Osteocyte (in vitro differentiated cells): ENCODE data around the gene GOLGA1. TPM values are rescaled to one million over a fixed set of nuclear protein-coding genes. Genes with fewer than 3 reads are reported as not detected.

Experiments
- DNase-seq: peaks from one replicate; pipeline ENCODE4 v3.0.0; 2021; ENCODE audit warnings: mixed read lengths; ENCODE audit not compliant: unreplicated experiment; ENCODE audit errors: extremely low spot score
- H3K27ac Mint-ChIP-seq: one replicate; pipeline ENCODE4 v1.8.0; 2021; ENCODE audit warnings: mild to moderate bottlenecking, mixed read lengths; ENCODE audit not compliant: unreplicated experiment
- H3K27me3 Mint-ChIP-seq: one replicate; pipeline ENCODE4 v1.8.0; 2021; ENCODE audit warnings: mixed read lengths; ENCODE audit not compliant: unreplicated experiment
- H3K36me3 Mint-ChIP-seq: one replicate; pipeline ENCODE4 v1.8.0; 2021; ENCODE audit warnings: mixed read lengths; ENCODE audit not compliant: unreplicated experiment
- H3K4me1 Mint-ChIP-seq: one replicate; pipeline ENCODE4 v1.8.0; 2021; ENCODE audit warnings: mixed read lengths; ENCODE audit not compliant: unreplicated experiment
- H3K4me3 Mint-ChIP-seq: one replicate; pipeline ENCODE4 v1.8.0; 2021; ENCODE audit warnings: mild to moderate bottlenecking, moderate library complexity, mixed read lengths; ENCODE audit not compliant: unreplicated experiment
- H3K9me3 Mint-ChIP-seq: one replicate; pipeline ENCODE4 v1.8.0; 2021; ENCODE audit warnings: mixed read lengths; ENCODE audit not compliant: unreplicated experiment
- CTCF ChIP-seq: fragments of 200-600 bp; sonication (generic); IDR thresholded peaks from 2 replicates; pipeline ENCODE4 v1.5.0; 2021; ENCODE audit warnings: antibody characterized with exemption, mild to moderate bottlenecking, moderate library complexity
- total RNA-seq: library from RNA; stranded (reverse); gene quantifications from 2 replicates; pipeline ENCODE4 v1.2.1, GENCODE V29; 2021

Gene GOLGA1
- total RNA-seq, 1 donor from 2014 or later, result 22.4 TPM

GRCh38 chr9:124835026-124835557, 105.8 kb downstream of the GOLGA1 start:
- DNase-seq, result peak; percentile 93
- no peak for TF ChIP-seq CTCF
- Mint-ChIP-seq H3K27me3 (no peaks in the 10 kb centered on the region), H3K36me3 (no peaks in the 10 kb centered on the region), H3K4me1 (peaks cover 32% of the 10 kb centered on the region), H3K4me3 (no peak overlapping the region), H3K27ac (peak overlapping the region; percentile 77), H3K9me3 (no peaks in the 10 kb centered on the region)

- no peak for TF ChIP-seq CTCF
- DNase-seq, result no peak
- H3K27ac Mint-ChIP-seq, result peak overlapping the region; percentile 77
- no peak overlapping the region for H3K4me3 Mint-ChIP-seq
- peaks cover 30% of the 10 kb centered on the region for H3K4me1 Mint-ChIP-seq
- no peaks in the 10 kb centered on the region for H3K27me3 Mint-ChIP-seq
- H3K36me3 Mint-ChIP-seq, result no peaks in the 10 kb centered on the region
- no peaks in the 10 kb centered on the region for H3K9me3 Mint-ChIP-seq
Observed at GRCh38 chr9:124834591-124834990, 106.3 kb downstream of the GOLGA1 start.

- Mint-ChIP-seq H3K4me3 (no peak overlapping the region), H3K36me3 (no peaks in the 10 kb centered on the region), H3K27ac (peak overlapping the region; percentile 64), H3K4me1 (peaks cover 34% of the 10 kb centered on the region), H3K27me3 (no peaks in the 10 kb centered on the region), H3K9me3 (no peaks in the 10 kb centered on the region)
- DNase-seq, result no peak
- no peak for TF ChIP-seq CTCF
Observed at GRCh38 chr9:124831642-124832364, 109.1 kb downstream of the GOLGA1 start.

- no peak for TF ChIP-seq CTCF
- DNase-seq, result no peak
- no peaks in the 10 kb centered on the region for H3K36me3 Mint-ChIP-seq
- H3K4me1 Mint-ChIP-seq, result peaks cover 31% of the 10 kb centered on the region
- H3K27me3 Mint-ChIP-seq, result no peaks in the 10 kb centered on the region
- H3K4me3 Mint-ChIP-seq, result no peak overlapping the region
- no peak overlapping the region for H3K27ac Mint-ChIP-seq
- H3K9me3 Mint-ChIP-seq, result no peaks in the 10 kb centered on the region
Observed at GRCh38 chr9:124830593-124830992, 110.3 kb downstream of the GOLGA1 start.

GRCh38 chr9:124829334-124829669, 111.6 kb downstream of the GOLGA1 start:
- no peaks in the 10 kb centered on the region for H3K36me3 Mint-ChIP-seq
- no peak for DNase-seq
- no peak overlapping the region for H3K4me3 Mint-ChIP-seq
- H3K9me3 Mint-ChIP-seq, result no peaks in the 10 kb centered on the region
- no peaks in the 10 kb centered on the region for H3K27me3 Mint-ChIP-seq
- TF ChIP-seq CTCF, result no peak
- H3K27ac Mint-ChIP-seq, result no peak overlapping the region
- peaks cover 18% of the 10 kb centered on the region for H3K4me1 Mint-ChIP-seq
